GM12875 (cell line): ENCODE data around the gene ALKBH5.
"Not testable (repeated sequence)": the region's sequence is repeated elsewhere in the genome, so short reads cannot be mapped to it uniquely, and the experiment has no call there.

Experiments
- H3K4me3 ChIP-seq: one replicate; pipeline ENCODE4 v1.5.1; 2011; ENCODE audit warnings: low read depth, low read length, control low read depth
- TF ChIP-seq, protein P1 (sequence below): IDR thresholded peaks from 2 replicates; pipeline ENCODE4 v1.5.1; 2011; ENCODE audit warnings: low read depth, mild to moderate bottlenecking, control low read depth, inconsistent platforms, low read length, moderate library complexity, borderline replicate concordance; ENCODE audit not compliant: insufficient read depth

Gene ALKBH5

DNA sequence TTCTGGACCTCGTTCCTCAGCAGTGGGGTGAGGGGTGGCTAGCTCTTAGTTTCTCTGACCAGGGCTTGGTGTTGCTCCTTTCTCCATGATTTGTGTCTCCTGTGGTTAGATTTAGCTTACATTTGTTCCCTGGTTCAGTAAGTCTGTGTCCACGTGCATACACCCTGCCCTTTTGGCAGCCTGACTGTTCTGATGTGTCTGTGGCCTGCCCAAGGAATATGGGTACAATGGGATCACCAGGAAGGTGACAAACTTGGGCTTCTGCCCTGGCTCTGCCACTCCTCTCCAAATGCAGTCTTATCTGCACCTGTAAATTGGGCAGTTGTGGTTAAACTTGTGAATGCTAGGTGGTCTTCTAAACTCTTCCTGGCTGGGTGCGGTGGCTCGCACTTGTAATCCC is 17.5 kb downstream of the ALKBH5 start:
- TF ChIP-seq, protein P1, sequence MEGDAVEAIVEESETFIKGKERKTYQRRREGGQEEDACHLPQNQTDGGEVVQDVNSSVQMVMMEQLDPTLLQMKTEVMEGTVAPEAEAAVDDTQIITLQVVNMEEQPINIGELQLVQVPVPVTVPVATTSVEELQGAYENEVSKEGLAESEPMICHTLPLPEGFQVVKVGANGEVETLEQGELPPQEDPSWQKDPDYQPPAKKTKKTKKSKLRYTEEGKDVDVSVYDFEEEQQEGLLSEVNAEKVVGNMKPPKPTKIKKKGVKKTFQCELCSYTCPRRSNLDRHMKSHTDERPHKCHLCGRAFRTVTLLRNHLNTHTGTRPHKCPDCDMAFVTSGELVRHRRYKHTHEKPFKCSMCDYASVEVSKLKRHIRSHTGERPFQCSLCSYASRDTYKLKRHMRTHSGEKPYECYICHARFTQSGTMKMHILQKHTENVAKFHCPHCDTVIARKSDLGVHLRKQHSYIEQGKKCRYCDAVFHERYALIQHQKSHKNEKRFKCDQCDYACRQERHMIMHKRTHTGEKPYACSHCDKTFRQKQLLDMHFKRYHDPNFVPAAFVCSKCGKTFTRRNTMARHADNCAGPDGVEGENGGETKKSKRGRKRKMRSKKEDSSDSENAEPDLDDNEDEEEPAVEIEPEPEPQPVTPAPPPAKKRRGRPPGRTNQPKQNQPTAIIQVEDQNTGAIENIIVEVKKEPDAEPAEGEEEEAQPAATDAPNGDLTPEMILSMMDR: no peak
- H3K4me3 ChIP-seq: no peak overlapping the region

DNA sequence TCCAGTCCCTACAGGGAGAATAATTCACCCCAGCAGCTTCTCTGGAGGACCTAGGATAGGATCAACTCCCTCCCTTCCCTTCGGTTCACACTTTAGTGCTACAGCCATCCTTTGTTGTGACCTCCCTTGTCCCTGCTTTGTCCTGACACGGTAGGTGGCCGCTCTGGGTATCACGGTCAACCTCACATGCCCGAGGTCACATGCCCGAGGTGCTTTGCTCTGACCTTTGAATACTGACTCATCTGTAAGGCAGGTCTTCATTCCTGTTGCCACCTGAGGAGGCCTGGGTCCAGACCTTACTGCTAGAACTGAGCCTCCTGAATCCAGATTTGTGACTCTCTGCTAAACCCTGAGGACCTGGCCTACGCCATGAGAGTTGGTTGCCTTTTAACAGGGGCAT is 19.7 kb downstream of the ALKBH5 start:
- no peak overlapping the region for H3K4me3 ChIP-seq
- TF ChIP-seq, protein P1: no peak

DNA sequence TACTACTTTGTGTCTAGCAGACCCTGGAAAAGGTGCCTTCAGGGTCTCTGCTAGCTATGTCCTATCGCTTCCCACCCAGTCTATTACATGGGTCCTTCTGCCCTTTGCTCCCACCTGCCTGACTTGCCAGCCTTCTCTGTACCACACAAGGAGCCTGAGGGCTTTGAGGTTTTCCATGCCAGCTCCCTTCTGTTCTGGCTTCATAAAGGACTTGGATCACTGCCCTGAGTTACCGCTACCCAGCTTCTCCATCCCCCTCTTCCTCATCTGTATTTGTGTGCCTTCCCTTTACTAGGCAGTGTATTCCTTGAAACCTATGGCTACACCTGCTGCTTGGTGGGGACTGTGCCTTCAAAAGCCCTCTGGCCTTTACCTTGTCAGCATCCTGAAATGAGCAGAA is 22.2 kb downstream of the ALKBH5 start:
- no peak overlapping the region for H3K4me3 ChIP-seq
- TF ChIP-seq, protein P1: no peak

DNA sequence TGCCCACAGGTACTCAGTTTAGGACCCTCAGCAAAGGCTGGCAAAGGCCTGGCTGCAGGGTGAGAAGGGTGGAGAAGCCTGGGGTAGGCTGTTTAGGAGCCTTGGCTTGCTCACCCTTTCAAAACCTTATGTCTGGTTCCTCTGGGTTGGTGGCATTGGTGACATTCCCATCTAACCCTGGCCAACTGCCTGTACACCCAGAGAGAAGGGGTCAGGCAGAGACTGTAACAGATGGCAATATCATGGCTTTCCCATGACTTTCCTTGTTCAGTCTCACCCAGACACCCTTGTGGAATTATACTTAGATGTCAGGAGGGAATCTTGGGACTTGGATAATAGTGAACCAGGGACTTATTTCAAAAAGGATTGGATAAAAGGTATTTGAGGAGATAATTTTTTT is 23.3 kb downstream of the ALKBH5 start:
- TF ChIP-seq, protein P1: no peak
- no peak overlapping the region for H3K4me3 ChIP-seq

DNA sequence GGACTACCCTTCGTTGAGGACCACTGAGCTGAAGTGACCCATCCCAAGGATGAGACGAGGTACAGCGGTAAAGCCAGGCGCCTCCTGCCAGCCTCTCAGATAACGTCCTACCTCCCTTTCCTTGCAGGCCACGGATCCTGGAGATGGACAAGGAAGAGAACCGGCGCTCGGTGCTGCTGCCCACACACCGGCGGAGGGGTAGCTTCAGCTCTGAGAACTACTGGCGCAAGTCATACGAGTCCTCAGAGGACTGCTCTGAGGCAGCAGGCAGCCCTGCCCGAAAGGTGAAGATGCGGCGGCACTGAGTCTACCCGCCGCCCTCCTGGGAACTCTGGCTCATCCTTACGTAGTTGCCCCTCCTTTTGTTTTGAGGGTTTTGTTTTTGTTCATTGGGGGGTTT is 24.5 kb downstream of the ALKBH5 start:
- TF ChIP-seq, protein P1: no peak
- H3K4me3 ChIP-seq: no peak overlapping the region

DNA sequence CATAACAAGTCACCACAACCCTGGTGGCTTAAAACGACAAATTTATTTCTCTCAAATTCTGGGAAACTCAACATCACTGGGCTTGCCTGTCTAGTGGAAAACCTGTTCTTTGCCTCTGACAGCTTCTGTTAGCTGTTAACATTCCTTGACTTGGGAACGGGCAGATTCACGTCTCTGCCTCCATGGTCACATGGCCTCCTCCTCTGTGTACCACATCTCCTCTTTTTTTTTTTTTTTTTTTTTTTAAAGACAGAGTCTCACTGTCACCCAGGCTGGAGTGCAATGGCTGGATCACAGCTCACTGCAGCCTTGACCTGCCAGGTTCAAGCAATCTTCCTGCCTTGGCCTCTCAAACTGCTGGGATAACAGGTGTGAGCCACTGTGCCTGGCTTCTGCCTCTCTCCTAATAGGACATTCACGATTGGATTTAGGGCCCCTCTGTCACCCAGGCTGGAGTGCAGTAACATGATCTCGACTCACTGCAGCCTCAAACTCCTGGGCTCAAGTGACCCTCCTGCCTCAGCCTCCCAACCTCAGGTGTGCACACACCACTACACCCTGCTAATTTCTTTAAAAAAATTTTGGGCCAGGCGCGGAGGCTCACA is 30.1 kb downstream of the ALKBH5 start:
- H3K4me3 ChIP-seq: no peak overlapping the region
- TF ChIP-seq, protein P1: no peak

DNA sequence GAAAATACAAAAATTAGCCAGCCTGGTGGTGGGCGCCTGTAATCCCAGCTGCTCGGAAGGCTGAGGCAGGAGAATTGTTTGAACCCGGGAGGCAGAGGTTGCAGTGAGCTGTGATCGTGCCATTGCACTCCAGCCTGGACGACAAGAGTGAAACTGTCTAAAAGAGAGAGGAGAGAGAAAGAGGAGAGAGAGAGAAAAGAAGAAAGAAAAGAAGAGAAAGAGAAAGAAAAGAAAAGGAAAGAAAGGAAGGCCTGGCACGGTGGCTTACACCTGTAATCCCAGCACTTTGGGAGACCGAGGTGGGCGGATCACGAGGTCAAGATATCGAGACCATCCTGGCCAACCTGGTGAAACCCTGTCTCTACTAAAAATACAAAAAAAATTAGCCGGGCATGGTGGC is 33.3 kb downstream of the ALKBH5 start:
- H3K4me3 ChIP-seq: not testable (repeated sequence)
